ENCODE results near the gene MRGPRG.
"Not testable (repeated sequence)": the region's sequence is repeated elsewhere in the genome, so short reads cannot be mapped to it uniquely, and the experiment has no call there.

The MRGPRG gene, protein sequence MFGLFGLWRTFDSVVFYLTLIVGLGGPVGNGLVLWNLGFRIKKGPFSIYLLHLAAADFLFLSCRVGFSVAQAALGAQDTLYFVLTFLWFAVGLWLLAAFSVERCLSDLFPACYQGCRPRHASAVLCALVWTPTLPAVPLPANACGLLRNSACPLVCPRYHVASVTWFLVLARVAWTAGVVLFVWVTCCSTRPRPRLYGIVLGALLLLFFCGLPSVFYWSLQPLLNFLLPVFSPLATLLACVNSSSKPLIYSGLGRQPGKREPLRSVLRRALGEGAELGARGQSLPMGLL

DNA sequence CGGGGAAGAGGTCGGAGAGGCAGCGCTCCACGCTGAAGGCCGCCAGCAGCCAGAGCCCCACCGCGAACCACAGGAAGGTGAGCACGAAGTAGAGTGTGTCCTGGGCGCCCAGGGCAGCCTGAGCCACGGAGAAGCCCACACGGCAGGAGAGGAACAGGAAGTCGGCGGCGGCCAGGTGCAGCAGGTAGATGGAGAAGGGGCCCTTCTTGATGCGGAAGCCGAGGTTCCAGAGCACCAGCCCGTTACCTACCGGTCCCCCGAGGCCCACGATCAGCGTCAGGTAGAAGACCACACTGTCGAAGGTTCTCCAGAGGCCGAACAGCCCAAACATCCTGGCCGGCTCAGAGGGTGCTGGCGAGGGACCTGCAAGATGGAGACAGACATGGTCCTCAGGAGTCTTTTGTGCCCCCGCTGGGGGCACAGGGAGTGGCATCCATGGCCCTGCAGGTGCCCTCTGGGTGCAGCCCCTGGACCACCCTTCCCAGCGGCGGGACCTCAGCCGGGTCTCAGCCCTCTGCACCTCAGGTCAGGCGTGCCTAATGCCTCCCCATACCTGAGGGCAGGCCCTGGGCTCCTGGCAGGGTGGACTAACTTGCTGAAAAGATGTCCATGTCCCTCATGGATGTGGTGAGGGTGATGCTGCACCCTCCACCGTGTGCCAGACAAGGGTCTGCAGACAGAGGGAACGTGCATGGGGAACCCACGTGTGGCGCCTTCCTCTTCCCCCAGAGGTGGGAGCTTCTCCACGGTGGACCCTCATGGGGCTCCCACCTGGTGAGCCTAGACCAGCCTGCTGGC is at the start of gene MRGPRG:
MRGPRG (minus strand) TSS at position 331 of the 798 bp plus-strand sequence; CDS start at position 331, 0 bp downstream.
- no peak for DNase-seq

DNA sequence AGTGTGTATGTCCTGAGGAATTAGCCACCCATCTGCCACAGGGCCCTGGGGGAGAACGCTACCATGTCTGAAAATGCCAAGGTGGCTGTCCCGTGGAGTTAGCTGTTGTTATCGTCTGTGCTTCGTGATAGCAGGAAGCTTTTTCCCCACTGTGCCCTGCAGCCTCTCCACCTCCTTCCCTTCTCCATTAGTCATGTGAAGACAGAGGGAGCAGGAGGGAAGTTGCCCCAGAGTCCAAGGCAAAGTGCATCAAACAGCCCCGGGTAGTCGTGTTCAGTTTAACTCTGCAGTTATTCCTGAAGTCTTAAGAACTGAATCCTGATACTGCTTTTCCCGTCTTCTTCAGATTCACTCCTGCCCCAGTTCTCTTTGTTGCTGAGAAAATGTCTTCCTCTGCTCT is 43.9 kb upstream of the MRGPRG start:
- not testable (repeated sequence) for DNase-seq

DNA sequence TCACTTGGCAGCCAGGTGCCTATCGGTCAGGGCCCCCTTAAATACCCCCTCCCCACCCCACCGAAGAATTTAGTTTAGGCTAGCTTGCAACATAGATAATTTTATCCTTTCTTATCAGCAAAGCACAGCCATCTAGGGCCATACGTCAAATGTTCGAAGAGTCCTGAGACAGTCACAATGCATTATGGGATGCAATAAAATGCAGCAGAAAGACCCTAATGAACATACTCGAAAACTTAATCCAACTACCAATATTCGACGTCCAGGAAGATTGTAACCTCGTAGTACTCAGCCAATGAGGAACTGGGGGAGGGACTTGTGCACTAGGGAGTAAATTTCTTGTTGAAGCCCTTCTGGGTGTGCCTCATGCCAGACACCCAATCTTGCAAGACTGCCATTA is 43.2 kb upstream of the MRGPRG start:
- DNase-seq = not testable (repeated sequence)

DNA sequence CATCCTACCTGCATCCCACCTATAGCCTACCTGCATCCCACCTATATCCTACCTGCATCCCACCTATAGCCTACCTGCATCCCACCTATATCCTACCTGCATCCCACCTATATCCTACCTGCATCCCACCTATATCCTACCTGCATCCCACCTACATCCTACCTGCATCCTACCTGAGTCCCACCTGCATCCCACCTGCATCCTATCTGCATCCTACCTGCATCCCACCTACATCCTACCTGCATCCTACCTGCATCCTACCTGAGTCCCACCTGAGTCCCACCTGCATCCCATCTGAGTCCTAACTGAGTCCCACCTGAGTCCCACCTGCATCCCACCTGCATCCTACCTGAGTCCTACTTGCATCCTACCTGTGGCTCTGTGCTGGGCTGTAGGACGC is 38.9 kb upstream of the MRGPRG start:
- not testable (repeated sequence) for DNase-seq

DNA sequence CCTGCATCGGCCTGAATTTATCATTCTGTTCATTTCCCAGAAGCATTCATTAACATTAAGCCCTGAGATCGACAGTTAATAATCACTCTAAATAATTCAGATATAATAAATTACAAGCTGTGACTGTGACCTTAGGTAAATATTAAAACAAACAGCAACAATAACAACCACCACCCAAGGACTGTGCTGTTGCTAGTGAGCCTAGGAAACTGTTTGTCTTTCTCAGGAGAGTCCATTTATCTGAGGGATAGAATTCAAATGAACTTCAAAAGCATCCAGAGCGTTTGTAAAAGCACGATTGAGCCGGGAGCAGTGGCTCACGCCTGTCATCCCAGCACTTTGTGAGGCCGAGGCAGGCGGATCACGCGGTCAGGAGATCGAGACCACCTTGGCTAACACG is 36.6 kb upstream of the MRGPRG start:
- not testable (repeated sequence) for DNase-seq

DNA sequence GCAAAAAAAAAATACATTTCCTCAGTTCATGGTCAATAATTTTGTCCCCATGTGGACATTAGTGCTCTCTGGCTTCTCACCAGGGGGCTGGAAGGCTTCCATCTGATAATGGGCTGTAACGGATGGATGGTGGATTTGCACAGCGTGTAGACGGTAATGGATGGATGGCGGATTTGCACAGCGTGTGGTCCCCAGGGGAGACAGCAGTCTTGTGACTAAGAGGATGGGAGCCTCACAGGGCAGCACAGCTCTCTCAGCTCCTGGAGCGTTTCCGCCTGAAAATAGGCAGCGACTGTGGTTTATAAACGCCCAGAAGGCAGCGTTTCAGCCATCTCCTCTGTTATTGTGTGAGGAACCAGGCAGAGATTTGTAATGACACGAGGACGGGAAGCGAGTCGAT is 36.2 kb upstream of the MRGPRG start:
- DNase-seq = not testable (repeated sequence)

DNA sequence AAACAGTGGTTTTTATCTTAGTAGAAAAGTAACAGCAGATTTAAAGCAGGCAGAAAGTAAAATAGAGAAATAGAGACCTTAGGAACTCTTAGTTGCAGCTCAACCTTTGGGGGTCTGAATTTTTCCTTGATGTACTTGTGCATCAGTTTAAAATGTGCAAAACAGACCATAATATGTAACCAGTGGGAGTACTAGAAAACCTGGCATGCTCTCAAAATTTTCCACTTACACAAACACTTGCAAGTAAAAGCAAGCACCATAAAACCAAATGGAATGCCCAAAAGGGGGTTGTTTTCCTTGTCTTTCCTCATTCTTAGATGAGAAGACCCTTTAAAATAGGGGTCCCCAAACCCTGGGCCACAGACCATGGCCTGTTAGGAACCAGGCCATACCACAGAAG is 26.5 kb upstream of the MRGPRG start:
- DNase-seq = no peak

DNA sequence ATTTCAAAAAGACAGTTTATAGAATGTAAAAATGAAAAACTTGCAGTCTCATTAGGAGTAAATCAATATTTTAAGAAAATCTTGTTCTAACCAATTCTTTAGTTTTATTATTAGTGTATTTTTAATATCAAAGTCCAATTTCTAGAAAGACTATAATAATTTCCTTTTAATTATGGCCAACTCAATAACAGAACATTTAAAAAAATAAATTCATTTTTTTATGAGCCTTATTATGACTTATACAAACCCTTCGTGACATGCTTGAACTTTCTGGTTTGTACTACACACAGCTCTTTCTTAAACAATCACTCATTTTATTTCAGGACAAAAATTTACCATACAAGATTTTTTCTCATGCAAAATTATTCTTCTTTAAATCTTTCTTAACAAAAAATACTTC is 25.3 kb upstream of the MRGPRG start:
- no peak for DNase-seq

DNA sequence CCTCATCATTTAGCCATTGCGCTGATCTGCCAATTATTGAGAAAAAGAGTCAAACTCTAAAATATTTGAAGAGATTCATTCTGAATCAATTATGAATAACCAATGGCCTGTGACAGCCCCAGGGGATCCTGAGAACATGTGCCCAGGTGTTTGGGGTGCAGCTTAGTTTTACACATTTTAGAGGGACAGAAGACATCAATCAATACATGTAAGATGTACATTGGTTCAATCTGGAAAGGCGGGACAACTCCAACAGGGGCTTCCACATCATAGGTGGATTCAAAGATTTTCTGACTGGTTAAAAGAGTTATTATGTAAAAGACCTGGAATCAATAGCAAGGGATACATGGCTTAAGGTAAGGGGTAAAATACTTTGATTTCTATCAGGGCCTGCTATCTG is 18.5 kb upstream of the MRGPRG start:
- no peak for DNase-seq

DNA sequence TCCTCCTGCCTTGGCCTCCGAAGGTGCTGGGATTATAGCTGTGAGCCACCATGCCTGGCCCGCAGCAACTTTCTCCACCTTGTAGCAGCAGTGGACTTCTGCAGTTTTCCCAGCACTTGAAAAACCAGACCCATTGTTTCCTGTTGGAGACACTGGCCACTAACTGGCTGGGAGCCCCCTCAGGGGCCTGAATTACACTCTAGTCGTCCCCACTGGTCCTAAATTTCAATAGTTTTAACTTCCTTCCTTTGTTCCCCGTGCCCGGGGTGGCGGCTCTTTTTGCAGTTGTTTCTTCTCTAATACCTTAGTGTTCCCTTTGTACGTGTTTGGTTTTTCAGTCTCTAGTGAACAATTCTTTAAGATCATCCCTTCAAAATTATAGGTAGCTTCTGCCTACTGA is 16.2 kb upstream of the MRGPRG start:
- no peak for DNase-seq

DNA sequence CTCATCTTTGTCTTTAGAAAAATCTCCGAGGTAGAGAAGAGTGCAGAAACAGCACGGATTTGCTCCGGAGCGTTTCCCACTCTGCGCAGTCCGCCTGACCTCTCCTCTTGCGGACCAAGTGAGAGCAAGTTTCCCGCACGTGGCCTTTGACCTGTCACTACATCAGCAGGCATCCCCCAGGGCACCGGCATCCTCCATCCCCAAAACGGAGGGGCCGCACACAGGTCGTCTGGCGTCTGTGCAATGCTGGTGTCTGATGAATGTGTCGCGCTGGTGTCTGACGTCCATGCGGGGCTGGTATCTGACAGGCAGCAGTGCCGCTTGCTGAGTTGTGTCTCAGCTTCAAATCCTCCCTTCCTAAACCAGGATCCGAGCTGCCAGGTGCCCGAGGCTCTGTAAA is 14.3 kb upstream of the MRGPRG start:
- DNase-seq = no peak

DNA sequence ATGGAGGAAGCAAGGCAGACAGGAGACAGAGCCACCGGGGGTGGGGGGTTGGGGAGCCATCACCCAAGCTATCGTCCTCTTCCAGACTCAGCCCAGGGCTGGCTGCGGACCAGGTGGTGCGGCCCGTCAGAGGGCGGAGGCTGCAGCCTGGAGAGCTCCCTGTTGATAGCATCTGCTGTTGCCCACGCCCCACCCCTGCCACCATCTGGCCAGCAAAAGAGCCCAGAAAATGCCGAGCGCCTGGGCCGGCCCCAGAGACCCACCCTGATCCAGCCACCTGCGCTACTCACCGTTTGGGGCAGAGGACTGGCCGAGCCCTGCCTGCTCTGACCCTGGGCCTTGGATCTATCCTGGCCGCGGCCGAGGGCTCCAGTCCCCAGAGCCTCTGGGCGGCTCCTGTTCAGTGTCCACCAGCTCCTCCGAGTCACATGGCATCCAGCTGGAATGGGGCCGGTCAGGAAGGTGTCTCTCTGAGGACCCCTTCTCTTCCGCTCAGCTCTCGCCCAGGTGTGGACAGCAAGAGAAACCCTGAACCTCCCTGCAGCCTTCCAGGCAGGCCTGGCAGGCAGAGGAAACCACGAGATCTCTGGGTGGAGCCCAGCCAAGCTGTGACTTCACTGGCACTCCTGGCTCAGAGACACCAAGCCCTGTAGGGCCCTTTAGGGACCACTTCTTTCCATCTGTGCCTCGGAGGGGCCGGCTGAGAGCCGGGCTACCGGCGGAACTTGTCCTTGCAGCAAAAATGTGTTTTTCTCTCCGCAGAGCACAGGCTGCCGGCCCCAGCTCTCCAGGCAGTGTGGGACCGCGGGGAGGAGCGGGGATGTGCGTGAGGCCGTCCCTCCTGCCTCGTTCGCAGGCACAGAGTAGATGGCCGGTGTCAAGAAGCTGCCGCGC is 13.5 kb upstream of the MRGPRG start, which contains the start of gene MRGPRE:
MRGPRE (minus strand) TSS at position 567 of the 894 bp plus-strand sequence. CDS start 3,618 bp downstream, outside the sequence.
- DNase-seq = no peak

DNA sequence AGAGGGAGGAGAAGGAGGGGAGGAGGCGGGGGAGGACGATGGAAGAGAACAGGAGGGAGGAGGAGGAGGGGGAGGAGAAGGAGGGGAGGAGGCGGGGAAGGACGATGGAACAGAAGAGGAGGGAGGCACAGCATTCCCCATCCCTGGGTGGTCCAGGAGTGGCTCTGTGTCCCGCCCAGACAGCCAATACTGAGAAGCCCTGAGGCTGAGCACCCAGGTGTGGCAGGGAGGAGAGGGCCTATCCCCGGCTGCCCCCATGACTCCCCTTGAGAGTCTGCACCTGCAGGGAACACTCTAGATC is 12.9 kb upstream of the MRGPRG start:
- DNase-seq = no peak

DNA sequence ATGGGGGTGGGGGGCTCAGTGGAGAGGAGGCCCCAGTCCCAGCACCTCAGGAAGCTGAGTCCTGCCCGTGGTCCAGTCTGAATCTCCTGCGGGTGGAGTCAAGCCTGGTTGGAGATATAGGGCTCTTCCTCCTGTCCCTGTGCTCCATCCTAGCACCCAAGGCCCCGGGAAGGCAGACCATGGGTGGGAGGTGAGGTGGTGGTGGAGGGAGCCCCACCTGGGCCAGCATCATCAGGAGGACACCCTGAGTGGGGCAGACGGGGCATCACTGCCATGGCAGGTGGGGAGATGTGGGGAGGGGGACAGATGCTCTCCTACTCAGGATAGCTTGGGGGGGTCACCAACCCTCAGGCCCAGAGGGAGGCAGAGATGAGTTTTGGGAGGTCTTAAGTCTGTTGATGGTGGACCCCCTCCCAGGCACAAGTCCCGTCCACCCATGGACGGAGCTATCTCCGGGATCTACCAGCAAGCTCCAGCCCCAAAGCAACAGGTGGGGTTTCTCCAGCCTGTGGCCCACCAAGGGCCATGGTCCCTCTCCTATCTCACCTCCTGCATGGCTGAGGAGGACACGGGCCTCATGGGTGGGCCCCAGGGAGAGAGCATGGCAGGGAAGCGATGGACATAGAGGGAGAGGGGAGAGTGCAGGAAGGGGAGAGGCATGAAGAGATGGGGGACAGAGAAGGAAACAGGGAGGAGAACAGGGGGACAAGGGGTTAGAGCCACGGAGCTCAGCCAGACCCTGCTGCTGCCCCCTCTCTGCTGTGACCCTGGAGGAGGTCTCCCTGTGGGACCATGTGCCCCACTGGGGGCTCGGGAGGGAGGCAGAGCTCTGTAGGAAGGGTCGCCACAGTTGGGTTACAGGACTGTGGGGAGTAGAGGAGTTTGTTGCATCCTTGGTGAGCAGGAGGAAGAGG is 12.3 kb upstream of the MRGPRG start:
- DNase-seq = no peak

DNA sequence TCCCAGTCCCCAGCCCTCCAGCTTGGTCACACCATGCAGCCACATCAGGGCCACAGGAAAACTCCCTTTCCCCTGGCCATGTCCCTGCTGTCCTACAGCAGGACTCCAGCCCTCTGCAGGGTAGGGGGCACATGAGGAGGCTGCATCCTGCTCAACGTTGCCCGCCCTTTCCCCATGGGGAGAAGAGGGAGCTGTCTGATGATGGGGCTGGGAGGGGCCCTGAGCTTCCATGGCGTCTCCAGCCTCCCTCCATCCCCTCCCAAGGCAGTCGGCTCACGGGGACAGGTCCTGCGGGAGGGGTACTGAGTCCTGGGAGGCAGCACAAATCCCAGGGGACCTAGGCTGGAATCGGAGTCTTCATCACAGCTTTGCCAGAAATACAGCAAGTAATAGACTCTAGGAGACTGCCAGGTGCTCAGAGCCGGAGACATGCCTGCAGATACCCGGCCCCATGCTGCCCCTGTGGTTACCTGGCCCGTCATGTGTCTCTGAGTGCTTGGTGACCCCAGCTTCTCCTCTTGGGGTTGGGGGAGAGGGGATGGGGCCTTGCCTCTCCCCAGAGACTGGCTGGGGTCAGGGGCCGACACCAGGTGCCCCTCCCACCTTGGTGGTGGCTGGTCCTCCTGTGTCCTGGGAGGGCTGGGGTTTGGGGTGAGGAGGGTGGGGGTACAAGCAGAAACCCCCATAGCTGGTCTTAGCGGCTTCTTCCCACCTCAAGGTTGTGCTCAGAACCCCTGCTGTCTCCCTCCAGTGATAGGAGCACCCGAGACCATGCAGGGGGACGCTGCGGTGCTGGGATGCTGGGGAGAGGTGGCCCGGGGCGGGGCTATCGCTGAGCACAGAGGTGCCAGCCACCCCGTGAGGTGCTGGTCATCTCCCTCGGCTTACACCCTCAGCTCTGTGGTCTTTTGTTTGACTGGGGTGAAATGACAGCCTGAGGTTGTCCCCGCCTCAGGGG is 11.3 kb upstream of the MRGPRG start:
- no peak for DNase-seq

DNA sequence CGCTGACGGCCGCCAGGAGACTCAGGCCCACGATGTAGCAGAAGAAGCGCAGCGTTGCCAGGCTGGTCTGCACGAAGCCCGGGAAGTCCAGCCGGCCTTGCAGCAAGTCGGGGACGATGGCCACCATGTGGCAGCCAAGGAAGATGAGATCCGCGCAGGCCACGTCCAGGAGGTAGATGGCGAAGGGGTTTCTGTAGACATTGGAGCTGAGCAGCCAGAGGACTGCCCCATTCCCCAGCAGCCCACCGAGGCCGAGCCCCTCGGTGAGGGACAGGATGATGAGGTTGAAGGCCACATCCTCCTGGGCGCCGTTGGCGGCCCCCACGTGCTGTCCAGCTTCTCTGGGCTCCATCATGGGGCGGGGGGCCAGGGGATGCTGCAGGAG is 9.8 kb upstream of the MRGPRG start:
- DNase-seq = no peak

DNA sequence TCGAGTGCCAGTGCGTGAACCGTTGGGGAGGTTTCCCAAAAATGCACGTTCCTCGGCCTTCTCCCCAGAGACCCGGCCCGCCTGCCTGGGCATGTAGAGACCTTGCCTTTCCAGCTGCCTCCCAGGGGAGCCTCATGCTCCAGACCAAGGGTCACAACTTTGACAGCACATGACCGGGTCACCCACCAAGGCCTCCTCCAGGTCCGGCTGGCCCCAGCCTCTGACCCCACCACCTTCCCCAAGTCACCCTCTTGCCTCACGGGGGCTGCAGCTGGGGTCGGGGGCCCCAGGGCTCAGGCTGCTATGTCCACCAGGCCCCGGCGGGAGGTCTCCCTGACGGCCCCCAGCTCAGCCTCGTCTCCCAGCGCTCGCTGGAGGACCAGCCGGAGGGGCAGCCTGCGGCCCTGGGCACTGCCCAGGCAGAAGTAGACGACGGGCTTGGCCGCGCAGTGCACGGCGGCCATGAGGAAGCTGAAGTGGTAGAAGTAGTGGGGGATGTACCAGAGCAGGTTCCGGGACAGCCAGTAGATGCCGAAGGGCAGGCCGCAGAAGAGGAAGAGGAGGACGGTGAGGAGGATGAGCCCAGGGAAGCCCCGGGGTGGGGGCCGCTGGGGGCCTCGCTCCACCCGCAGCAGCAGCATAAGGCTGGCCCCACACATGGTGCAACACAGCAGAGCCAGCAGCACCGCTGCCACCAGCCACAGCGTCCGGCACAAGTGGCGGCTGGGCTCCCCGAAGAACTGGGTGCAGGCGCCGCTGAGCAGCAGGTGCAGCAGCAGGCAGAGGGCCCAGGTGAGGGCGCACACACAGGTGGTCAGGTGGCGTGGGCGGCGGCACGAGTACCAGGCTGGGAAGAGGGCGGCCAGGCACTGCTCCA is 9.2 kb upstream of the MRGPRG start:
- DNase-seq = no peak

DNA sequence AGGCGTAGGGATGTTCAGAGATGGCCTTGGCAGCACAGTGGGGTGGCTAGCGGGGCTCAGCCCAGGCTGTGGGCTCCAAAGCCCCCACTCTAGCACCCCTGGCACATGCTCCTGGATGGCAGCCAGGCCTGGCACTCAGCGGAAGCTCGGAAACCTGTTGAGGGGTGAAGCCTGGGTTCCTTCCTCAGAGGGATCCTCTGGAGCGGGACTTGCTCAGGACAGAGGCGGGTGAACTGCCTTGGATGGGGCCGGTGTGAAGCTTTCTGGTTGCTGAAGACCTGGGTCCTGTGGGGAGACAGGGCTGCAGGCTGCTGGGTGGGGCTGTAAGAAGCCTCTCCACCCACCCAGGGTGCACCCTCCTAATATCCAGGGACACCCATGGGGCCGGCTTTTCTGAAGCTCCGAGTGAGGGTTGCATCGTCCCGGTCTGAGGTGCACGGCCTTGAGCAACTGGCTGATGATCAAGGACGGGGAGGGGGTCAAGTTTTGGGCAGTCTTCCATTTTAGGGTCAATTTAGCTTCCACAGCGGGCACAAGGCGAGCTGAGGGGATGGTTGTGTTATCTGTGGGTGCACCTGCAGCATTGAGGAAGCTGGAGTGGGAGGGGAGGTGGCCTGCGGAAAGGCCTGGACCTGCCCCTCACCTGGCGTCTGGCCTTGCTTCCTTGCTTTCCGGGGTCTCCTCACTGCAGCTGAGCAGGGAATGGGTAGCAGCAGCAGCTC is 8.4 kb upstream of the MRGPRG start:
- no peak for DNase-seq

Data from CD4-positive, alpha-beta T cell treated with Interleukin-12 subunit alpha and Interleukin-12 subunit beta, for 1 hour (primary cell).